Skeletal muscle satellite cell (primary cell): Measurements from ENCODE around the gene STK33.

Experiments
- H3K27me3 ChIP-seq: 2 replicates; pipeline ENCODE4 v1.7.0; 2013; ENCODE audit warnings: low read length; ENCODE audit not compliant: control insufficient read depth, insufficient read depth
- H3K36me3 ChIP-seq: 2 replicates; pipeline ENCODE4 v1.7.0; 2013; ENCODE audit warnings: mild to moderate bottlenecking, control low read depth, low read length; ENCODE audit not compliant: insufficient read depth
- H3K4me1 ChIP-seq: 2 replicates; pipeline ENCODE4 v1.7.0; 2013; ENCODE audit warnings: low read length; ENCODE audit not compliant: control insufficient read depth, insufficient read depth
- H3K4me2 ChIP-seq: 2 replicates; pipeline ENCODE4 v1.7.0; 2013; ENCODE audit warnings: mild to moderate bottlenecking, low read length
- H3K4me3 ChIP-seq: 2 replicates; pipeline ENCODE4 v1.7.0; 2013; ENCODE audit warnings: low read length
- H3K9ac ChIP-seq: 2 replicates; pipeline ENCODE4 v1.7.0; 2013; ENCODE audit warnings: mild to moderate bottlenecking, low read depth, low read length, moderate library complexity
- H3K9me3 ChIP-seq: replicated peaks from 2 replicates; pipeline ENCODE4 v1.7.0; 2013; ENCODE audit warnings: mild to moderate bottlenecking, control low read depth, low read length

The STK33 gene

DNA sequence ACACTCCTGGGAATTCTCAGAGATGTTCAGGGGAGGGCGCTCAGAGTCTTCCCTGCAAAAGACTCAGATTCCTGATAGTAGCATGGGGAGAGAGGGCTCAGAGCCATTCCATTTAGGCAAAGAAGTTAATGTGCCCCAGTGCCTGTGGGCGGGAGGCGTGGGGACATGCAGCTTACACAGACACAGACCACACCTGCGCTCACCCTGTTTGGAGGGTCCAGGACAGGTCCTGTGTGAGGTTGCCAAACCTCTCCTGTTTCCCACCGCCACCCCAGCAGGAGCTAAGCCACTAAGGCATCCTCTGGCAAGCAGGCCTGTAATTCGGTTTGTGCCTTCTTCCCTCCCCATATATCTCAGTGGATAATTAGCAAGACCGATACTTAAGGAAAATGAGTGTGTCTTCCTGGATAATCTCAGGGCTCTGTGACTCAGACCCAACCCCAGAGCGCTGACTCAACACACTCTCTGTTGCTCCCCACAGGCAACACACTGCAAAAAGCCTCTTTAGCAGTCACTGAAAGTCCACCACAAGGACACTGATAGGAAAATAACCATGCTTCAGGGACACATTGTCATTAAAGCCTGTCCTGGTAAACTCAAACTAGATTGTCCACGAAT is 211.5 kb downstream of the STK33 start:
- Histone ChIP-seq H3K9ac (no peak overlapping the region), H3K4me2 (no peak overlapping the region), H3K36me3 (no peaks in the 10 kb centered on the region), H3K4me1 (no peaks in the 10 kb centered on the region), H3K27me3 (no peaks in the 10 kb centered on the region), H3K9me3 (no peaks in the 10 kb centered on the region), H3K4me3 (no peak overlapping the region)

DNA sequence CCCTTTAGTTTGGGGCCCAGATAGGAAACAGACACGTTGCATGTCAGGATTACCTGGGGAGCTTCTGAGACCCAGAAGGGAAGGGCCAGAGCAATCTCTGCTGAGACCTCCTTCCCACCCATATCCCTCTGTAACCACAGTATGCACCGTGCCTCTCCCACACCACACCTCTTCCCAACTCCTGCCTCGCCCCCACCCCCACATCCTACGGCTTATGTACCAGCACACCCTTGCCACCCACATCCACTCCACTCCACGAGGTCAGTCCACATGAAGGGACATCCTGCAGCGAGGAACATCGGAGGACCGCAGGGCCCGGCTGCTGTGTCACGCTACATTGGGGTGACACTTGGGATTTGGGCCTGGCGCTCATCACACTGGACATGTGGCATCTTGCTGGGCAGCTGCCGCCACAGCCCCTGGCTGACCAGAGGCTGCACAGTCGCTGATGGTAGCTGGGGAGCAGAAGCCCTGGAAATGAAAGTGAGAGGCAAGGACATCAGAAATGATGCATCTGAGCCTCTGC is 212.1 kb downstream of the STK33 start:
- no peaks in the 10 kb centered on the region for H3K4me1 ChIP-seq
- no peak overlapping the region for H3K4me2 ChIP-seq
- H3K9me3 ChIP-seq: no peaks in the 10 kb centered on the region
- no peak overlapping the region for H3K9ac ChIP-seq
- no peaks in the 10 kb centered on the region for H3K27me3 ChIP-seq
- no peak overlapping the region for H3K4me3 ChIP-seq
- H3K36me3 ChIP-seq: no peaks in the 10 kb centered on the region

DNA sequence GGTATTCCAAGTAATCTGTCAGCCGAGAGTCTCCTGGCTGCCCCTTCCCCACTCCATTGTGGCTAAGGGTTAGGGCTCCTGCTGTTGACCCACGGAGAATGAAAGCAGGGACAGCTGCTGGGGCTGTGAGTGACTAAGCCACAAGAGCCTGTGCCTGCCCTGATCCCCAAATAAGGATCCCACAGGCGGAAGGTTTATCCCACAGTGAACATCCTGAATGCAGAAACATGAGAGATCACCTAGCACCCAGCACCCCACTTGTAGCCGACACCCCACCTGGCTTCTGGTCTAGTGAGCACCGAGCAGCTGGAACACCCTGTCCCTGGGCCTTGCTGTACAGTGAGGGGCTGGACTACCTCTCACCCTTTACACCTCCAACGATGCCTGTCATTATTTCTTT is 212.7 kb downstream of the STK33 start:
- Histone ChIP-seq H3K4me1 (no peaks in the 10 kb centered on the region), H3K9me3 (no peaks in the 10 kb centered on the region), H3K27me3 (no peaks in the 10 kb centered on the region), H3K9ac (no peak overlapping the region), H3K36me3 (no peaks in the 10 kb centered on the region), H3K4me2 (no peak overlapping the region), H3K4me3 (no peak overlapping the region)

DNA sequence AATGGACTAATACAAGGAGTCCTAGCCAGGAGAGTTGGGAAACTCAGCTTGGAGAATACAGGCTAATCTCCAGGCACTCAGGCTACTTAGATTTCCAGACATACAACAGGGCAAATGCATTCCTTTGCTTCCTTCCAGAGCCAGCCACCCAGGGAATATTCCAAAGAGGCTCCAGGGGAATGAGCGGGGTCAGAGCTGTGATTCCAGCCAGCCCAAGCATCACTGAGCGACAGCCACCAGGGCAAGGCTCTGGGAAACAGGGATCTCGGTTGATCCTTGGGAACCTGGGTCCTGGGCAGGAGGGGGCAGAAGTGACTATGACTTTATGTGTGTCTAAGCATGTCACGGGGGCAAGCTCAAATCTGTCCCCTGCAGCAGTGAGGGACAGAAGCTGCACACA is 218.1 kb downstream of the STK33 start:
- no peaks in the 10 kb centered on the region for H3K36me3 ChIP-seq
- peaks cover 2% of the 10 kb centered on the region for H3K27me3 ChIP-seq

DNA sequence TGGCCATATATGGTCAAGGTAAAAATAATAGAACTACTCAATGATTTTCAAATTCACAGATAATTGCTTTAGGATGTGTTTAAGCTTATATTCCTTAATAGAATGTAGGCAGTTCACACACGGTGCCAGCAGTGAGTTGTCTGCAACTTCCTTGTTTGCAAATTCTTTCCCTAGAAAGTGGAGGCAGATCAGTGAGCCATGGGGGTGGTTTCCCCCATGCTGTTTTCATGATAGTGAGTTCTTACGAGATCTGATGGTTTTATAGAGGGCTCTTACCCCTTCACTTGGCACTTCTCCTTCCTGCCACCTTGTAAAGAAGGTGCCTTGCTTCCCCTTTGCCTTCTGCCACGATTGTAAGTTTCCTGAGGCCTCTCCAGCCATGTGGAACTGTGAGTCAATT is 218.6 kb downstream of the STK33 start:
- Histone ChIP-seq H3K4me2 (no peak overlapping the region), H3K4me3 (no peak overlapping the region), H3K4me1 (no peaks in the 10 kb centered on the region), H3K36me3 (no peaks in the 10 kb centered on the region), H3K27me3 (peaks cover 6% of the 10 kb centered on the region), H3K9ac (no peak overlapping the region), H3K9me3 (no peaks in the 10 kb centered on the region)

More for the DNA sequence above, 218.1 kb downstream of the STK33 start:
- Histone ChIP-seq H3K4me1 (no peaks in the 10 kb centered on the region), H3K9me3 (no peaks in the 10 kb centered on the region), H3K9ac (no peak overlapping the region), H3K4me3 (no peak overlapping the region), H3K4me2 (no peak overlapping the region)

DNA sequence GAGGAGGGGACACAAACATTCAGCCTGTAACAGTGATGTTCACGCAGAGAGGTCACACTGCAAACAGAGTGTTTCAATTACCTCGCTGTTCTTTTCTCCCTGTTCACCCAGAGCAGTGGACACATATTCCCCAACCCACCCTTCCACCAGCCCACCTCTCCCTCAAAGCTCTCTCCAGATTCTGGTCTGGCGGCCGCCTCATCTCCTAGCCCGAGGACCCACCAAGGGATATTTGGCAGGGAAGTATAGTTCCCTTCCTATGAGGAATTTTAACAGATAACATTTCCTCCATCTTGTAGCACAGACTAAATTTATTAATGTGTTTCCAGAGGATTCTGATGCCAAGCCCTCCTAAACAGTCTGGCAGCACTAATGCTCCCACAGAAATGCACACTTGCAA is 219.3 kb downstream of the STK33 start:
- Histone ChIP-seq H3K36me3 (no peaks in the 10 kb centered on the region), H3K9ac (no peak overlapping the region), H3K4me2 (no peak overlapping the region), H3K4me3 (no peak overlapping the region), H3K27me3 (peaks cover 8% of the 10 kb centered on the region), H3K9me3 (no peaks in the 10 kb centered on the region), H3K4me1 (no peaks in the 10 kb centered on the region)

DNA sequence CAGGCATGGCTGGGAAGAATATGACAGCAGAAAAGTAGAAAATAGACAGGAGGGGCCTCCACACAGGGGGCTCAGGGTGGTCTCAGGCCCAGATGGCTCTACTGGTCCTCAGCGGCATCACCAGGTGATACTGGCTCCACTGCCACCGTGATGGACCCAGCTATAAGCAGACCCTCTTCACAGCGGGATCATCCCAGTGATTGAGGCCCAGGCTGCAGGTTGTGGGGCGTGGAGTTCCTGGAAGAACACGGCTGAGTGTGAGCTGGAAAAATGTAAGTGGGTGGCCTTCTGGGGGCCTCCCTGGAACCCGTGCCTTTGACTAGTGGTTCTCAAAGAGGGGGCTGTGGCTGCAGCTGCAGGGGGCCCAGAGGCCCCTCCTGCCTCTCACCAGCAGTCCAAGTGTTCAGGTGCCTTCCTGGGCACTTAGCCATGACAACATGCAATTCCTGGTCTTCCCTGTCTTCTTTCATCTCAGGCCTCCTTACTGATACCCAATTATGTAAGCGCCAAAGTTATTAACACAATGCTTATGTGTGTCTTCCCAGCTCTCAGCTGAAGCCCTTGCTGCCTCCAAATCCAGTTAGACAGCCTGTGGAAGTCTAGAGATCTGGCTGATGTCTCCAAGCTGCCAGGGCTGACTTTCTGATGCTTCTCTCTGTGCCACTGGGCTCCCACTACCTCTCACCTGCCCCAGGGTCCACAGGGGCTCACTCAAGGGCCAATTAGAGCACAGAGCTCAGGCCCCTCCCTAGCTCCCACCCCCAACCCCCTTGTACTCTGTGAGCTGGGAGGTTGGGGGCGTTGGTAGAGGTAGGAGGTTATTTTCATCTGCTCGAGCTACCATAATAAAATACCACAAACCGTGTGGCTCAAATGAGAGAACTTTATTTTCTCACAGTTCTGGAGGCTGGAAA is 220.3 kb downstream of the STK33 start:
- Histone ChIP-seq H3K4me3 (no peak overlapping the region), H3K9ac (no peak overlapping the region), H3K9me3 (no peaks in the 10 kb centered on the region), H3K27me3 (peaks cover 8% of the 10 kb centered on the region), H3K4me2 (no peak overlapping the region), H3K4me1 (no peaks in the 10 kb centered on the region), H3K36me3 (no peaks in the 10 kb centered on the region)

DNA sequence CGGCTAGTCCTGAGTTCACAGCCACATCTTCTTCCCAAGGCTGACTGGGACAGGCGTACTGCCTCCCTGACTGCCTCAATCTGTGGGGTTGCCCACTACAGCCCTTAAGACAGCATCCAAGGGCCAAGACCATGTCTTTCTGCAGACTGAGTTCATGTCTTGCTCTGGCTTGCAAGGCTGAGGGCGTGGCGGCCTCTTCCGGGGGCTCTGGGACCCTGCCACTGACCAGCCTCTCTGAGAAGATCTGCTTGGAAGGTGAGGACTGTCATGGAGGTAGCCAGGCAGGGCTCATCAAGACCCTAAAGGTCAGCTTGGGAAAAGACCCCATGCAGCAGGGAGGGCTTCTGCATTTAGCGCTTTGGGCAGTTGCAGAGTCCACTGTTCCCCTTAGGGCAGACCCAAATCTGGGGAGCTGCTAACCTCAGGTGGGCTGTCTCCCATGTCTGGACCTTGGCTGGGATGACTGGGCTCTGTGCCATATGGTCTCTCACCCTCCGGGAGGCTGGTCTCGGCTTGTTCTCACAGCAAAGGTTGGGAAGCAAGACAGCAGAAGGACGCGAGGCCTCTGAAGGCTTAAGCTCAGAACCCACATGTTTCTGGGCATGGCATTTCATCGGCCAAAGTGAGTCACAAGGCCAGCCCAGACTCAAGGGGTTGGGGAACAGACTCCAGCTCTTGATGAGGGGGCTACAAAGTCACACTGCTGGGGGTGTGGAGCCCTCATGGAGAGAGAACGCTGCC is 221.2 kb downstream of the STK33 start:
- no peak overlapping the region for H3K4me3 ChIP-seq
- H3K4me1 ChIP-seq: no peaks in the 10 kb centered on the region
- H3K9me3 ChIP-seq: no peaks in the 10 kb centered on the region
- H3K27me3 ChIP-seq: peaks cover 8% of the 10 kb centered on the region
- H3K36me3 ChIP-seq: no peaks in the 10 kb centered on the region
- no peak overlapping the region for H3K4me2 ChIP-seq
- no peak overlapping the region for H3K9ac ChIP-seq

DNA sequence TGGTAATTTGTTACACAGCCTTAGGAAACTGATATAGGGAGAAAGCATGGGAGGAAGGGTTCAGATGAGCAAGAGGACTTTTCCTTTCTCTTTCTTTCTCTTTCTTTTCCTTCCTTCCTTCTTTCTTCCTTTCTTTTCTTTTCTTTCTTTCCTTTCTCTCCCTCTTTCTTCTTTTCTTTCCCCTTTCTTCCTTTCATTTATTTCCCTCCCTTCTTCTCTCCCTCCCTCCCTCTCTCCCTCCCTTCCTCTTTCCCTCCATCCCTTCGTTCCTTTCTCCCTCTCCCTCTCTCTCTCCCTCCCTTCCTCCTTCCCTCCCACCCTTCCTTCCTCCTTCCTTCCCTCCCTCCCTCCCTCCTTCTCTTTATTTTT is 222.5 kb downstream of the STK33 start:
- Histone ChIP-seq H3K4me3 (no peak overlapping the region), H3K9me3 (no peaks in the 10 kb centered on the region), H3K9ac (no peak overlapping the region), H3K36me3 (no peaks in the 10 kb centered on the region), H3K4me1 (no peaks in the 10 kb centered on the region), H3K27me3 (peaks cover 8% of the 10 kb centered on the region), H3K4me2 (no peak overlapping the region)

DNA sequence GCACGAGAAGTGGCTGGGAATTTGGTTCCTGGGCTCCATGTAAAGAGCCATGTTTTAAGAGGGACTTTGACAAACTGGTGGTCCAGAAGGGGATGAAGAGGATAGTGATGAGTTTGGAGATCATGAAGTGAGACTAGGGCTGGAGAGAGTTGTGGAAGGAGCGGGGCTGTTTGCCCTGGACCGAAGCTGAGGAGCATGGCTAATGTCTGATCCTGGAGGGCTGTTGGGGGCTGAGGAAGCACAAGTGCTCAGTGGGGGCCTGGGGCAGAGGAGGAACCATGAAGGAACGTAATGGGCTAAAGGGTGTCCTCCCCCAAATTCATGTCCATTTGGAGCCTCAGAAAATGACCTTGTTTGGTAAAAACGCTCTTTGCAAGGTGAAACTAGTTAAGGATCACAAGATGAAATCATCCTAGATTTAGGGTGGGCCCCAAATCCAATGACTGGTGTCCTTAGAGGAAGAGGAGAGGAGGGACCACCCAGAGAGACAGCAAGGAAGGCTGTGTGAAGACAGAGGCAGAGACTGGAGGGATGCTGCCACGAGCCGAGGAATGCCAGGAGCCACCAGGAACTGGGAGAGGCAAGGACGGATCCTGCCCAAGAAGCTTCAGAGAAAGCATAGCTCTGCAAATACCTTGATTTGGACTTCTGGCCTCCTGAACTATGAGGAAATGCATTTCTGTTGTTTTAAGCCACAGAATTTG is 223.1 kb downstream of the STK33 start:
- Histone ChIP-seq H3K27me3 (peaks cover 8% of the 10 kb centered on the region), H3K9ac (no peak overlapping the region), H3K4me3 (no peak overlapping the region), H3K4me2 (no peak overlapping the region), H3K4me1 (no peaks in the 10 kb centered on the region), H3K9me3 (no peaks in the 10 kb centered on the region), H3K36me3 (no peaks in the 10 kb centered on the region)
